Skeletal muscle tissue (tissue), 4 donors: Measurements from ENCODE around the gene TPSG1. TPM values are rescaled to one million over a fixed set of nuclear protein-coding genes. Genes with fewer than 3 reads are reported as not detected.
"Not testable (repeated sequence)": the region's sequence is repeated elsewhere in the genome, so short reads cannot be mapped to it uniquely, and the experiment has no call there.

Experiments used
- H3K27ac ChIP-seq: one replicate; pipeline ENCODE4 v1.7.0; 2013; ENCODE audit warnings: mild to moderate bottlenecking, low read depth, low read length, inconsistent platforms
- H3K27me3 ChIP-seq, 3 donors: one replicate each; pipeline ENCODE4 v1.7.0; 2013; ENCODE audit warnings: low read length in 3 of 3; ENCODE audit not compliant: control insufficient read depth in 3 of 3, insufficient read depth in 3 of 3
- H3K36me3 ChIP-seq, 3 donors: one replicate each; pipeline ENCODE4 v1.7.0; 2013; ENCODE audit warnings: low read length in 3 of 3; ENCODE audit not compliant: control insufficient read depth in 3 of 3, insufficient read depth in 3 of 3
- H3K4me1 ChIP-seq, 3 donors: one replicate each; pipeline ENCODE4 v1.7.0; 2013; ENCODE audit warnings: low read length in 3 of 3, mild to moderate bottlenecking in 3 of 3; ENCODE audit not compliant: control insufficient read depth in 3 of 3, insufficient read depth in 3 of 3
- H3K4me3 ChIP-seq, 3 donors: one replicate each; pipeline ENCODE4 v1.7.0; 2013; ENCODE audit warnings: low read length in 3 of 3
- H3K9ac ChIP-seq, 3 donors: one replicate each; pipeline ENCODE4 v1.7.0; 2013; ENCODE audit warnings: low read length in 3 of 3, mild to moderate bottlenecking in 3 of 3, moderate library complexity in 2 of 3, low read depth in 1 of 3
- H3K9me3 ChIP-seq, 3 donors: one replicate each; pipeline ENCODE4 v1.7.0; 2013; ENCODE audit warnings: low read length in 3 of 3; ENCODE audit not compliant: control insufficient read depth in 3 of 3
- total RNA-seq: library from RNA; depleted of rRNA; stranded (reverse); fragments of >200 nt; gene quantifications from one replicate; pipeline ENCODE4 v1.2.3, GENCODE V29; 2014
- donor health status: Osteomylitis.

TPSG1 gene
- total RNA-seq, 1 donor from 2014 or later: not detected

- not testable (repeated sequence) for H3K9me3 ChIP-seq, H3K27ac ChIP-seq, H3K36me3 ChIP-seq, H3K27me3 ChIP-seq, H3K4me3 ChIP-seq, H3K4me1 ChIP-seq, H3K9ac ChIP-seq
These were observed 6.2 kb upstream of the TPSG1 start for GRCh38 chr16:1231301-1231700.

- not testable (repeated sequence) for H3K9me3 ChIP-seq
These were observed 5.6 kb upstream of the TPSG1 start for GRCh38 chr16:1230471-1231212.

GRCh38 chr16:1230084-1230470 lies 5.0 kb upstream of the TPSG1 start, which contains the start of gene TPSB2:
Gene TPSB2, minus strand, starts transcription at chr16:1230184. Its CDS starts 233 bp downstream, at chr16:1229951.
- not testable (repeated sequence) for H3K9me3 ChIP-seq, H3K9ac ChIP-seq, H3K27ac ChIP-seq, H3K36me3 ChIP-seq, H3K4me1 ChIP-seq, H3K4me3 ChIP-seq, H3K27me3 ChIP-seq

More at GRCh38 chr16:1230471-1231212, 5.6 kb upstream of the TPSG1 start:
- not testable (repeated sequence) for H3K9ac ChIP-seq, H3K4me3 ChIP-seq, H3K4me1 ChIP-seq, H3K36me3 ChIP-seq, H3K27me3 ChIP-seq, H3K27ac ChIP-seq

GRCh38 chr16:1229476-1229875 lies 4.4 kb upstream of the TPSG1 start:
- H3K9me3 ChIP-seq, H3K9ac ChIP-seq, H3K36me3 ChIP-seq, H3K4me1 ChIP-seq, H3K27ac ChIP-seq, H3K27me3 ChIP-seq, H3K4me3 ChIP-seq: not testable (repeated sequence)

GRCh38 chr16:1228227-1228626 lies 3.2 kb upstream of the TPSG1 start:
- not testable (repeated sequence) for H3K27me3 ChIP-seq, H3K27ac ChIP-seq, H3K36me3 ChIP-seq, H3K9me3 ChIP-seq, H3K9ac ChIP-seq, H3K4me3 ChIP-seq, H3K4me1 ChIP-seq

GRCh38 chr16:1226692-1227091 lies 1.6 kb upstream of the TPSG1 start:
- not testable (repeated sequence) for H3K4me3 ChIP-seq, H3K4me1 ChIP-seq, H3K9me3 ChIP-seq, H3K36me3 ChIP-seq, H3K27ac ChIP-seq, H3K9ac ChIP-seq
- peaks cover 6 to 11% (median 6%) of the 10 kb centered on the region in 3 donors for H3K27me3 ChIP-seq

- not testable (repeated sequence) for H3K4me3 ChIP-seq, H3K9ac ChIP-seq, H3K9me3 ChIP-seq, H3K36me3 ChIP-seq, H3K4me1 ChIP-seq, H3K27ac ChIP-seq
- peaks cover 6 to 11% (median 10%) of the 10 kb centered on the region in 3 donors for H3K27me3 ChIP-seq
These were observed 752 bp upstream of the TPSG1 start for GRCh38 chr16:1225728-1226311.

- Histone ChIP-seq H3K36me3 (no peaks in the 10 kb centered on the region), H3K4me3 (no peak overlapping the region), H3K27ac (no peak overlapping the region), H3K9ac (no peak overlapping the region), H3K27me3 (peaks cover 6 to 10% (median 6%) of the 10 kb centered on the region in 3 donors), H3K4me1 (no peaks in the 10 kb centered on the region), H3K9me3 (no peaks in the 10 kb centered on the region)
These were observed 510 bp downstream of the TPSG1 start for GRCh38 chr16:1224558-1224957.

GRCh38 chr16:1223355-1224214 lies 1.5 kb downstream of the TPSG1 start:
- no peaks in the 10 kb centered on the region for H3K36me3 ChIP-seq
- no peak overlapping the region for H3K27ac ChIP-seq
- no peaks in the 10 kb centered on the region for H3K9me3 ChIP-seq
- H3K9ac ChIP-seq: no peak overlapping the region
- H3K27me3 ChIP-seq: peaks cover 6 to 14% (median 6%) of the 10 kb centered on the region in 3 donors
- no peaks in the 10 kb centered on the region for H3K4me1 ChIP-seq
- no peak overlapping the region for H3K4me3 ChIP-seq
